Prostate gland (tissue), 2 donors: ENCODE results near the gene OSCAR.

Source experiments
- POLR2A ChIP-seq: fragments of 450-650 bp; IDR thresholded peaks from one replicate; pipeline ENCODE4 v1.6.1; 2016; ENCODE audit warnings: antibody characterized with exemption, mild to moderate bottlenecking
- POLR2AphosphoS5 ChIP-seq: sonication (generic); formaldehyde crosslinking; IDR thresholded peaks from one replicate; pipeline ENCODE4 v1.6.1; 2017; ENCODE audit warnings: antibody characterized with exemption
- TF ChIP-seq, protein P1 (sequence below), 4 experiments: fragments of 200-600 bp in 2 of 4; fragments of 450-650 bp in 2 of 4; sonication (generic) in 2 of 4; IDR thresholded peaks; 1 replicate in 3 of 4; 2 replicates in 1 of 4; pipeline ENCODE4 v1.5.1; 2016 to 2019; ENCODE audit warnings: antibody characterized with exemption in 4 of 4, mild to moderate bottlenecking in 2 of 4, moderate library complexity in 2 of 4

DNA sequence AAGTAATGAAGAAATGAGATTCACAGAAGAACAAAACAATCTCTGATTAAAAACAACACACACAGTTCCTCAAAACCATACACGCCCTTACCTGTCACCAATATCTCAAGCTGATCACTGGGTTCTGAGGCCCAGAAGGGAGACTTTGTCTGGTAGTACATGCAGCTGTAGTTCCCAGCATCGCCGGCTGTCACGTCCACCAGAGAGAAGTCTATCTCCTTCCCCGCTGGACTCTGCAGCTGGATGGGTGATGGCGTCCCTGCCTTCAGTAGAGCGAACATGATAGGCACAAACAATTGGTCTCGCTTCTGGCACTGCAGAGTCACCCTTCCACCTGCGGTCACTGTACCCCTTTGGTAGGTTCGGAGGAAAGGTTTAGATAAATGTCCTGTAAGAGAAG lies 26.8 kb downstream of the OSCAR start:
- TF ChIP-seq, protein P1, sequence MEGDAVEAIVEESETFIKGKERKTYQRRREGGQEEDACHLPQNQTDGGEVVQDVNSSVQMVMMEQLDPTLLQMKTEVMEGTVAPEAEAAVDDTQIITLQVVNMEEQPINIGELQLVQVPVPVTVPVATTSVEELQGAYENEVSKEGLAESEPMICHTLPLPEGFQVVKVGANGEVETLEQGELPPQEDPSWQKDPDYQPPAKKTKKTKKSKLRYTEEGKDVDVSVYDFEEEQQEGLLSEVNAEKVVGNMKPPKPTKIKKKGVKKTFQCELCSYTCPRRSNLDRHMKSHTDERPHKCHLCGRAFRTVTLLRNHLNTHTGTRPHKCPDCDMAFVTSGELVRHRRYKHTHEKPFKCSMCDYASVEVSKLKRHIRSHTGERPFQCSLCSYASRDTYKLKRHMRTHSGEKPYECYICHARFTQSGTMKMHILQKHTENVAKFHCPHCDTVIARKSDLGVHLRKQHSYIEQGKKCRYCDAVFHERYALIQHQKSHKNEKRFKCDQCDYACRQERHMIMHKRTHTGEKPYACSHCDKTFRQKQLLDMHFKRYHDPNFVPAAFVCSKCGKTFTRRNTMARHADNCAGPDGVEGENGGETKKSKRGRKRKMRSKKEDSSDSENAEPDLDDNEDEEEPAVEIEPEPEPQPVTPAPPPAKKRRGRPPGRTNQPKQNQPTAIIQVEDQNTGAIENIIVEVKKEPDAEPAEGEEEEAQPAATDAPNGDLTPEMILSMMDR (IDR thresholded peaks at IDR 0.05) = no peak
- TF ChIP-seq POLR2A (no peak), POLR2AphosphoS5 (no peak)
